Kidney epithelial cell (primary cell): Measurements from ENCODE around the gene CHCHD3. TPM values are rescaled to one million over a fixed set of nuclear protein-coding genes. Genes with fewer than 3 reads are reported as not detected.

Source experiments
- DNase-seq: peaks from one replicate; pipeline ENCODE4 v3.0.0-alpha.2; 2010; ENCODE audit warnings: low read depth
- H3K27me3 ChIP-seq: 2 replicates; pipeline ENCODE4 v1.6.0; 2011; ENCODE audit warnings: low read length; ENCODE audit not compliant: control insufficient read depth, insufficient read depth
- H3K36me3 ChIP-seq: 2 replicates; pipeline ENCODE4 v1.5.1; 2011; ENCODE audit warnings: low read length; ENCODE audit not compliant: control insufficient read depth, insufficient read depth
- H3K4me3 ChIP-seq: 2 replicates; pipeline ENCODE4 v1.5.1; 2011; ENCODE audit warnings: low read depth, mild to moderate bottlenecking, control low read depth, low read length
- total RNA-seq: library from RNA; depleted of rRNA; stranded (reverse); fragments of >200 nt; gene quantifications from 2 replicates; pipeline ENCODE4 v1.2.3, GENCODE V29; 2015
- TF ChIP-seq, protein P1 (sequence below): IDR thresholded peaks from 2 replicates; pipeline ENCODE4 v1.5.1; 2011; ENCODE audit warnings: mild to moderate bottlenecking, moderate library complexity, low read length, control low read depth, inconsistent platforms; ENCODE audit not compliant: insufficient read depth, poor library complexity, severe bottlenecking

The CHCHD3 gene
- total RNA-seq, 1 donor from 2014 or later = 119 TPM

DNA sequence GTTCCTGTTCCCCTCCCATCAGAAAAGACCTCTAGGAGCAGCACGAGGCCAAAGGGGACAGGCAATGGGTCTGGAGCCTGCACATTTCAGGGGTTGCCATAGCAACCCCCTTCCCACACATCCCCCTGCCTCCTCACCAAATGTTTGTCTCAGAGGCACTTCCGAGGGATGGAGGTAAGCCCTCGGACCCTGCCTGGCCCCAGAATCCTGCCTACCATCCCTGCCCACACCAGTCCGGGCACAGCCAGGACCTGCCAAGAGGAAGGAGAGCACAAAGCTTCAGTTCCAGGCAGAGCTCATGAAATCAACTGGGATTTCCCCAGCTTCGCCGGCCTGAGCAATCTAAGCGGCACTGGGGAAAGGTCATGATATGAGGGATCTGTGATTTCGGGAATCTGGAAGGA lies 330.6 kb downstream of the CHCHD3 start:
- TF ChIP-seq, protein P1, sequence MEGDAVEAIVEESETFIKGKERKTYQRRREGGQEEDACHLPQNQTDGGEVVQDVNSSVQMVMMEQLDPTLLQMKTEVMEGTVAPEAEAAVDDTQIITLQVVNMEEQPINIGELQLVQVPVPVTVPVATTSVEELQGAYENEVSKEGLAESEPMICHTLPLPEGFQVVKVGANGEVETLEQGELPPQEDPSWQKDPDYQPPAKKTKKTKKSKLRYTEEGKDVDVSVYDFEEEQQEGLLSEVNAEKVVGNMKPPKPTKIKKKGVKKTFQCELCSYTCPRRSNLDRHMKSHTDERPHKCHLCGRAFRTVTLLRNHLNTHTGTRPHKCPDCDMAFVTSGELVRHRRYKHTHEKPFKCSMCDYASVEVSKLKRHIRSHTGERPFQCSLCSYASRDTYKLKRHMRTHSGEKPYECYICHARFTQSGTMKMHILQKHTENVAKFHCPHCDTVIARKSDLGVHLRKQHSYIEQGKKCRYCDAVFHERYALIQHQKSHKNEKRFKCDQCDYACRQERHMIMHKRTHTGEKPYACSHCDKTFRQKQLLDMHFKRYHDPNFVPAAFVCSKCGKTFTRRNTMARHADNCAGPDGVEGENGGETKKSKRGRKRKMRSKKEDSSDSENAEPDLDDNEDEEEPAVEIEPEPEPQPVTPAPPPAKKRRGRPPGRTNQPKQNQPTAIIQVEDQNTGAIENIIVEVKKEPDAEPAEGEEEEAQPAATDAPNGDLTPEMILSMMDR = no peak
- no peak for DNase-seq
- H3K4me3 ChIP-seq = no peak overlapping the region
- H3K27me3 ChIP-seq = no peaks in the 10 kb centered on the region
- H3K36me3 ChIP-seq = no peaks in the 10 kb centered on the region

- Histone ChIP-seq H3K4me3 (no peak overlapping the region), H3K27me3 (no peaks in the 10 kb centered on the region), H3K36me3 (no peaks in the 10 kb centered on the region)
- no peak for DNase-seq
- TF ChIP-seq, protein P1 = no peak
These were observed 331.2 kb downstream of the CHCHD3 start for GRCh38 chr7:132750530-132751217.

- H3K36me3 ChIP-seq = no peaks in the 10 kb centered on the region
- no peak overlapping the region for H3K4me3 ChIP-seq
- H3K27me3 ChIP-seq = no peaks in the 10 kb centered on the region
- no peak for DNase-seq
- TF ChIP-seq, protein P1 = no peak
These were observed 331.8 kb downstream of the CHCHD3 start for GRCh38 chr7:132750096-132750495.

- TF ChIP-seq, protein P1 = no peak
These were observed 336.4 kb downstream of the CHCHD3 start for GRCh38 chr7:132745510-132745909.

GRCh38 chr7:132743974-132744373 lies 337.9 kb downstream of the CHCHD3 start:
- no peaks in the 10 kb centered on the region for H3K36me3 ChIP-seq
- DNase-seq = no peak
- no peak overlapping the region for H3K4me3 ChIP-seq
- H3K27me3 ChIP-seq = no peaks in the 10 kb centered on the region
- TF ChIP-seq, protein P1 = no peak

More at GRCh38 chr7:132745510-132745909, 336.4 kb downstream of the CHCHD3 start:
- no peak overlapping the region for H3K4me3 ChIP-seq
- no peaks in the 10 kb centered on the region for H3K36me3 ChIP-seq
- no peaks in the 10 kb centered on the region for H3K27me3 ChIP-seq
- DNase-seq = no peak

GRCh38 chr7:132742189-132742612 lies 339.7 kb downstream of the CHCHD3 start:
- no peaks in the 10 kb centered on the region for H3K27me3 ChIP-seq
- no peaks in the 10 kb centered on the region for H3K36me3 ChIP-seq
- H3K4me3 ChIP-seq = no peak overlapping the region
- DNase-seq = no peak
- TF ChIP-seq, protein P1 = no peak
